Testis (tissue), 3 donors: ENCODE measurements around the gene FBLN1. TPM values are rescaled to one million over a fixed set of nuclear protein-coding genes. Genes with fewer than 3 reads are reported as not detected.

Experiments
- DNase-seq: peaks from one replicate; pipeline ENCODE4 v3.0.0-alpha.2; 2019
- H3K27ac ChIP-seq, 2 donors: fragments of 200-600 bp; sonication (generic); one replicate each; pipeline ENCODE4 v1.5.1; 2019
- H3K27me3 ChIP-seq: fragments of 200-600 bp; sonication (generic); one replicate; pipeline ENCODE4 v1.5.1; 2019
- H3K36me3 ChIP-seq: fragments of 200-600 bp; sonication (generic); one replicate; pipeline ENCODE4 v1.5.1; 2017; ENCODE audit warnings: low read depth; ENCODE audit errors: missing control alignments
- H3K4me1 ChIP-seq: fragments of 200-600 bp; sonication (generic); one replicate; pipeline ENCODE4 v1.5.1; 2019
- H3K4me3 ChIP-seq, 2 donors: fragments of 200-600 bp; sonication (generic); one replicate each; pipeline ENCODE4 v1.5.1; 2017 to 2019
- H3K9me3 ChIP-seq: fragments of 200-600 bp; sonication (generic); one replicate; pipeline ENCODE4 v1.5.1; 2017
- CTCF ChIP-seq, 3 experiments: fragments of 450-650 bp in 2 of 3; fragments of 200-600 bp in 1 of 3; sonication (generic) in 1 of 3; IDR thresholded peaks; one replicate each; pipeline ENCODE4 v1.5.1; 2016 to 2019; ENCODE audit warnings: antibody characterized with exemption in 3 of 3, mild to moderate bottlenecking in 2 of 3, moderate library complexity in 1 of 3
- POLR2A ChIP-seq: fragments of 450-650 bp; IDR thresholded peaks from one replicate; pipeline ENCODE4 v1.6.1; 2017; ENCODE audit warnings: antibody characterized with exemption, mild to moderate bottlenecking, moderate library complexity
- WGBS, 2 donors: methylation state at CpG; one replicate each; pipeline ENCODE4 v1.1.5; 2018; 5-methylcytosine and 5-hydroxymethylcytosine counted together
- intact Hi-C: fragments of 100-400 bp; cut with DNase I; formaldehyde crosslinking; loops from one replicate; pipeline ENCODE4 v1.15.1; 2023; ENCODE audit warnings: low total_unique reads
- polyA plus RNA-seq: library from polyadenylated mRNA; stranded (reverse); fragments of 350-450 nt; fragmentation: Illumina TruSeq; extraction: RNeasy Lipid Tissue Mini Kit (QIAGEN cat#74804); gene quantifications from one replicate; pipeline ENCODE4 v1.2.3, GENCODE V29; 2014; ENCODE audit warnings: low read depth, low replicate concordance; ENCODE audit not compliant: insufficient read depth
- total RNA-seq, 2 donors: library from RNA; depleted of rRNA; stranded (reverse); fragments of >200 nt; gene quantifications; one replicate each; pipeline ENCODE4 v1.2.3, GENCODE V29; 2016

FBLN1 gene
- total and polyA plus RNA-seq, 3 donors from 2014 or later = 32.4 to 154 (median 42.2) TPM

- DNase-seq = no peak
- H3K27me3 ChIP-seq = no peaks in the 10 kb centered on the region
- H3K4me3 ChIP-seq = no peak overlapping the region
- no peak overlapping the region for H3K27ac ChIP-seq
- WGBS, 2 donors = 73 to 100% methylated on average over 2 to 7 of the region's 7 CpGs
- no peak for TF ChIP-seq POLR2A
- TF ChIP-seq CTCF (IDR thresholded peaks at IDR 0.05) = no peak
- H3K4me1 ChIP-seq = no peaks in the 10 kb centered on the region
- no peaks in the 10 kb centered on the region for H3K36me3 ChIP-seq
- no peaks in the 10 kb centered on the region for H3K9me3 ChIP-seq
- intact Hi-C loops = no loop called here
Measured at GRCh38 chr22:45640291-45640940, 137.7 kb downstream of the FBLN1 start.

- no peaks in the 10 kb centered on the region for H3K9me3 ChIP-seq
- intact Hi-C loops = no loop called here
- DNase-seq = no peak
- no peak overlapping the region for H3K4me3 ChIP-seq
- H3K36me3 ChIP-seq = no peaks in the 10 kb centered on the region
- H3K27me3 ChIP-seq = no peaks in the 10 kb centered on the region
- TF ChIP-seq POLR2A (no peak), CTCF (IDR thresholded peaks at IDR 0.05) (no peak)
- 96 to 100% methylated on average over 2 to 19 of the region's 24 CpGs for WGBS, 2 donors
- H3K4me1 ChIP-seq = no peaks in the 10 kb centered on the region
- H3K27ac ChIP-seq = no peak overlapping the region
Measured at GRCh38 chr22:45640941-45641621, 138.4 kb downstream of the FBLN1 start.

DNA sequence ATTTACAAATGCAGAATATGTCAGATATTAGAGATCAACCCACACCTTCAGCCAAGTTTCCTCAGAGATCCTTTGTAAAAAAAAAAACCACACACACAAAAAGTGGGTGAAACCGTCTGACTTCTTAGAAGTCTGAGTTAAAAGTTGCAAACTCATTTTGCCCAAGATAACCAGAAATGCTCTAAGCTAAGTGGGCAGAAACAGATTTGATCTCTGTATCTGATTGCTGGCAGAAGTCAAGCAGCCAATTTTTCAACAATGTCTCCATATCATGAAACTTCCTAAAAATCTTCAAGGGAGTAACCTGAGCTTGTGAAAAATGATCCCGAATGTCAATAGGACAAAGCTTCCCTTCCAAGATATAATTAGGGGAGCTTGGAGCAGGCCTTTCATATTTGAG lies 140.3 kb downstream of the FBLN1 start:
- Histone ChIP-seq H3K4me1 (no peaks in the 10 kb centered on the region), H3K27ac (no peak overlapping the region), H3K27me3 (no peaks in the 10 kb centered on the region), H3K4me3 (no peak overlapping the region), H3K9me3 (no peaks in the 10 kb centered on the region), H3K36me3 (no peaks in the 10 kb centered on the region)
- no peak for DNase-seq
- WGBS, 2 donors = 54 to 55% methylated on average over 2 of the region's 2 CpGs
- intact Hi-C loops = no loop called here
- TF ChIP-seq CTCF (IDR thresholded peaks at IDR 0.05) = no peak
- TF ChIP-seq POLR2A = no peak

- no peak for DNase-seq
Measured at GRCh38 chr22:45644714-45645113, 142.0 kb downstream of the FBLN1 start.

More at GRCh38 chr22:45644714-45645113, 142.0 kb downstream of the FBLN1 start:
- no peaks in the 10 kb centered on the region for H3K9me3 ChIP-seq
- WGBS, 2 donors = 63 to 68% methylated on average over 12 of the region's 12 CpGs
- no peaks in the 10 kb centered on the region for H3K4me1 ChIP-seq
- H3K36me3 ChIP-seq = no peaks in the 10 kb centered on the region
- no peaks in the 10 kb centered on the region for H3K27me3 ChIP-seq
- TF ChIP-seq CTCF (IDR thresholded peaks at IDR 0.05) (no peak), POLR2A (no peak)
- no peak overlapping the region for H3K27ac ChIP-seq
- H3K4me3 ChIP-seq = no peak overlapping the region
- intact Hi-C loops = no loop called here
